HepG2 (cell line): Measurements from ENCODE around the gene MEF2D. TPM values are rescaled to one million over a fixed set of nuclear protein-coding genes. Genes with fewer than 3 reads are reported as not detected.
A peak's percentile ranks its signal among the peaks of the same experiment; 100 is the strongest.

ENCODE experiments used
- HCFC1 ChIP-seq: fragments of 150-350 bp; IDR thresholded peaks from 2 replicates; pipeline ENCODE4 v1.6.1; 2014; ENCODE audit warnings: low read depth, low read length
- IRX3 ChIP-seq: sonication (generic); formaldehyde crosslinking; IDR thresholded peaks from 2 replicates; pipeline ENCODE4 v1.8.1; 2023; ENCODE audit warnings: mild to moderate bottlenecking, low read depth, missing genetic modification reagents, borderline replicate concordance
- MTA1 ChIP-seq: sonication (generic); formaldehyde crosslinking; IDR thresholded peaks from 2 replicates; pipeline ENCODE4 v1.4.0; 2020; ENCODE audit warnings: missing genetic modification reagents, mild to moderate bottlenecking, borderline replicate concordance
- POGK ChIP-seq: sonication (generic); formaldehyde crosslinking; conservative IDR thresholded peaks from 2 replicates; pipeline ENCODE4 v1.8.0; 2022; ENCODE audit warnings: mild to moderate bottlenecking, moderate library complexity, missing genetic modification reagents
- ZNF136 ChIP-seq: sonication (generic); formaldehyde crosslinking; IDR thresholded peaks from 2 replicates; pipeline ENCODE4 v1.8.1; 2022; ENCODE audit warnings: low read depth, mild to moderate bottlenecking, moderate library complexity, missing genetic modification reagents
- ZNF205 ChIP-seq: IDR thresholded peaks from 2 replicates; pipeline ENCODE4 v1.6.1; 2018; ENCODE audit warnings: missing biosample characterization, missing genetic modification reagents
- ZNF225 ChIP-seq: sonication (generic); formaldehyde crosslinking; IDR thresholded peaks from 2 replicates; pipeline ENCODE4 v1.4.0; 2020; ENCODE audit warnings: mild to moderate bottlenecking, missing genetic modification reagents
- ZNF253 ChIP-seq: sonication (generic); formaldehyde crosslinking; IDR thresholded peaks from 2 replicates; pipeline ENCODE4 v1.8.0; 2022; ENCODE audit warnings: mild to moderate bottlenecking, missing genetic modification reagents, borderline replicate concordance
- ZNF34 ChIP-seq: sonication (generic); formaldehyde crosslinking; IDR thresholded peaks from 2 replicates; pipeline ENCODE4 v1.4.0; 2020; ENCODE audit warnings: mild to moderate bottlenecking, missing genetic modification reagents, borderline replicate concordance
- ZNF414 ChIP-seq: sonication (generic); formaldehyde crosslinking; IDR thresholded peaks from 2 replicates; pipeline ENCODE4 v1.5.0; 2020; ENCODE audit warnings: missing genetic modification reagents
- ZNF451 ChIP-seq: sonication (generic); formaldehyde crosslinking; IDR thresholded peaks from 2 replicates; pipeline ENCODE4 v1.5.0; 2020; ENCODE audit warnings: mild to moderate bottlenecking, missing genetic modification reagents
- ZNF7 ChIP-seq: IDR thresholded peaks from 2 replicates; pipeline ENCODE4 v1.6.1; 2016; ENCODE audit warnings: missing biosample characterization, missing genetic modification reagents
- ZNF766 ChIP-seq: sonication (generic); formaldehyde crosslinking; IDR thresholded peaks from 2 replicates; pipeline ENCODE4 v1.5.0; 2020; ENCODE audit warnings: missing genetic modification reagents, borderline replicate concordance
- ZNF768 ChIP-seq: sonication (generic); formaldehyde crosslinking; IDR thresholded peaks from 2 replicates; pipeline ENCODE4 v1.4.0; 2020; ENCODE audit warnings: missing genetic modification reagents
- polyA plus RNA-seq, 8 experiments: library from polyadenylated mRNA; depleted of rRNA in 3 of 8; stranded (reverse) in 7 of 8; unstranded in 1 of 8; fragments of >200 nt; fragmentation: Illumina TruSeq in 4 of 8; extraction: Trizol in 4 of 8; gene quantifications; 2 replicates each; pipeline versions ENCODE4 v1.2.1 to v1.2.3, GENCODE V29; 2011 to 2016; ENCODE audit warnings: low read depth in 4 of 8, missing spikeins in 1 of 8, mixed read lengths in 1 of 8; ENCODE audit not compliant: insufficient read depth in 1 of 8
- total RNA-seq, 5 experiments: library from RNA; depleted of rRNA; stranded (reverse); fragments of >200 nt; fragmentation: Illumina TruSeq; extraction: Trizol; gene quantifications; 2 replicates each; pipeline ENCODE4 v1.2.3, GENCODE V29; 2016; ENCODE audit warnings: low read depth in 1 of 5
- TF ChIP-seq, protein P1 (sequence below): IDR thresholded peaks from 2 replicates; pipeline ENCODE4 v1.6.1; 2012; ENCODE audit warnings: inconsistent platforms
- TF ChIP-seq, protein P2 (sequence below): sonication (generic); formaldehyde crosslinking; IDR thresholded peaks from 2 replicates; pipeline ENCODE4 v1.4.0; 2020; ENCODE audit warnings: missing genetic modification reagents
- TF ChIP-seq, protein P3 (sequence below): sonication (generic); formaldehyde crosslinking; conservative IDR thresholded peaks from 2 replicates; pipeline ENCODE4 v1.4.0; 2020; ENCODE audit warnings: missing genetic modification reagents
- TF ChIP-seq, protein P4 (sequence below): sonication (generic); formaldehyde crosslinking; IDR thresholded peaks from 2 replicates; pipeline ENCODE4 v1.4.0; 2020; ENCODE audit warnings: missing genetic modification reagents

The MEF2D gene
- total and polyA plus RNA-seq, 2 of the 13 experiments (the other 11 are each of a cell fraction or from before 2014, with no cell fraction given) = 1.6 to 3.9 TPM

- TF ChIP-seq POGK (CRISPR knock-in tag) = 0 out of 2 replicates have a peak, but pooled peaks have one; percentile 71
- TF ChIP-seq, protein P1, sequence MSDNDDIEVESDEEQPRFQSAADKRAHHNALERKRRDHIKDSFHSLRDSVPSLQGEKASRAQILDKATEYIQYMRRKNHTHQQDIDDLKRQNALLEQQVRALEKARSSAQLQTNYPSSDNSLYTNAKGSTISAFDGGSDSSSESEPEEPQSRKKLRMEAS = no peak; the same call in 1 of the 2 replicates
- TF ChIP-seq ZNF766 = peak; percentile 87; the same call in 1 of the 2 replicates
- peak; percentile 45; the same call in 1 of the 2 replicates for TF ChIP-seq ZNF768
- TF ChIP-seq ZNF136 (CRISPR knock-in tag) = peak; percentile 15; the same call in 1 of the 2 replicates
- no peak; the same call in 1 of the 2 replicates for TF ChIP-seq IRX3 (CRISPR knock-in tag)
- TF ChIP-seq ZNF7 (CRISPR knock-in tag) = no peak
- peak; percentile 24; the same call in 1 of the 2 replicates for TF ChIP-seq HCFC1
- TF ChIP-seq, protein P2, sequence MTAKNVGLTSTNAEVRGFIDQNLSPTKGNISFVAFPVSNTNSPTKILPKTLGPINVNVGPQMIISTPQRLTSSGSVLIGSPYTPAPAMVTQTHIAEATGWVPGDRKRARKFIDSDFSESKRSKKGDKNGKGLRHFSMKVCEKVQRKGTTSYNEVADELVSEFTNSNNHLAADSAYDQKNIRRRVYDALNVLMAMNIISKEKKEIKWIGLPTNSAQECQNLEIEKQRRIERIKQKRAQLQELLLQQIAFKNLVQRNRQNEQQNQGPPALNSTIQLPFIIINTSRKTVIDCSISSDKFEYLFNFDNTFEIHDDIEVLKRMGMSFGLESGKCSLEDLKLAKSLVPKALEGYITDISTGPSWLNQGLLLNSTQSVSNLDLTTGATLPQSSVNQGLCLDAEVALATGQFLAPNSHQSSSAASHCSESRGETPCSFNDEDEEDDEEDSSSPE (CRISPR knock-in tag) = peak; percentile 86; the same call in 1 of the 2 replicates
- peak; percentile 71 for TF ChIP-seq MTA1
- TF ChIP-seq, protein P3, sequence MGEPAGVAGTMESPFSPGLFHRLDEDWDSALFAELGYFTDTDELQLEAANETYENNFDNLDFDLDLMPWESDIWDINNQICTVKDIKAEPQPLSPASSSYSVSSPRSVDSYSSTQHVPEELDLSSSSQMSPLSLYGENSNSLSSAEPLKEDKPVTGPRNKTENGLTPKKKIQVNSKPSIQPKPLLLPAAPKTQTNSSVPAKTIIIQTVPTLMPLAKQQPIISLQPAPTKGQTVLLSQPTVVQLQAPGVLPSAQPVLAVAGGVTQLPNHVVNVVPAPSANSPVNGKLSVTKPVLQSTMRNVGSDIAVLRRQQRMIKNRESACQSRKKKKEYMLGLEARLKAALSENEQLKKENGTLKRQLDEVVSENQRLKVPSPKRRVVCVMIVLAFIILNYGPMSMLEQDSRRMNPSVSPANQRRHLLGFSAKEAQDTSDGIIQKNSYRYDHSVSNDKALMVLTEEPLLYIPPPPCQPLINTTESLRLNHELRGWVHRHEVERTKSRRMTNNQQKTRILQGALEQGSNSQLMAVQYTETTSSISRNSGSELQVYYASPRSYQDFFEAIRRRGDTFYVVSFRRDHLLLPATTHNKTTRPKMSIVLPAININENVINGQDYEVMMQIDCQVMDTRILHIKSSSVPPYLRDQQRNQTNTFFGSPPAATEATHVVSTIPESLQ = no peak
- TF ChIP-seq ZNF414 (CRISPR knock-in tag) = peak; percentile 44; the same call in 1 of the 2 replicates
- no peak for TF ChIP-seq ZNF225 (CRISPR knock-in tag)
- TF ChIP-seq ZNF34 = peak; percentile 71; the same call in 1 of the 2 replicates
- peak; percentile 68; the same call in 1 of the 2 replicates for TF ChIP-seq ZNF253 (CRISPR knock-in tag)
- no peak for TF ChIP-seq ZNF451 (CRISPR knock-in tag)
- peak; percentile 28; the same call in 1 of the 2 replicates for TF ChIP-seq ZNF205 (CRISPR knock-in tag)
- TF ChIP-seq, protein P4, sequence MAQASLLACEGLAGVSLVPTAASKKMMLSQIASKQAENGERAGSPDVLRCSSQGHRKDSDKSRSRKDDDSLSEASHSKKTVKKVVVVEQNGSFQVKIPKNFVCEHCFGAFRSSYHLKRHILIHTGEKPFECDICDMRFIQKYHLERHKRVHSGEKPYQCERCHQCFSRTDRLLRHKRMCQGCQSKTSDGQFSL = peak; percentile 11; the same call in 1 of the 2 replicates
These were observed 43.7 kb downstream of the MEF2D start (continued) for GRCh38 chr1:156456625-156457465.
